Thyroid gland (tissue), 4 donors: Measurements from ENCODE around the gene ARL2.

Source experiments
- CTCF ChIP-seq, 6 experiments: fragments of 200-600 bp in 3 of 6; fragments of 450-650 bp in 3 of 6; sonication (generic) in 3 of 6; IDR thresholded peaks; one replicate each; pipeline ENCODE4 v1.5.1; 2016 to 2019; ENCODE audit warnings: antibody characterized with exemption in 6 of 6, mild to moderate bottlenecking in 2 of 6, inconsistent platforms in 1 of 6, moderate library complexity in 1 of 6
- POLR2A ChIP-seq, 2 donors: fragments of 450-650 bp; IDR thresholded peaks; one replicate each; pipeline ENCODE4 v1.6.1; 2017; ENCODE audit warnings: antibody characterized with exemption in 2 of 2, mild to moderate bottlenecking in 2 of 2, moderate library complexity in 1 of 2

- TF ChIP-seq CTCF (IDR thresholded peaks at IDR 0.05) (no peak), POLR2A (IDR thresholded peaks at IDR 0.05) (no peak)
Observed at GRCh38 chr11:65063532-65063931, 49.6 kb downstream of the ARL2 start.
